Fibroblast of skin of back (primary cell): ENCODE measurements around the gene CCDC57.

Experiments used
- DNase-seq: peaks from one replicate; pipeline ENCODE4 v3.0.0-alpha.2; 2013

The CCDC57 gene

GRCh38 chr17:82120148-82120547 lies 92.5 kb downstream of the CCDC57 start:
- DNase-seq = peak; percentile 48

GRCh38 chr17:82118815-82119380 lies 93.7 kb downstream of the CCDC57 start:
- peak; percentile 19 for DNase-seq

- no peak for DNase-seq
Observed at GRCh38 chr17:82118168-82118814, 94.4 kb downstream of the CCDC57 start.

- no peak for DNase-seq
Observed at GRCh38 chr17:82117139-82118090, 95.2 kb downstream of the CCDC57 start.

GRCh38 chr17:82116246-82116645 lies 96.4 kb downstream of the CCDC57 start:
- DNase-seq = no peak

GRCh38 chr17:82114872-82115271 lies 97.8 kb downstream of the CCDC57 start:
- DNase-seq = no peak

GRCh38 chr17:82114447-82114846 lies 98.2 kb downstream of the CCDC57 start:
- DNase-seq = no peak

- no peak for DNase-seq
Observed at GRCh38 chr17:82113941-82114340, 98.7 kb downstream of the CCDC57 start.

- no peak for DNase-seq
Observed at GRCh38 chr17:82113422-82113821, 99.2 kb downstream of the CCDC57 start.

GRCh38 chr17:82112914-82113311 lies 99.7 kb downstream of the CCDC57 start:
- DNase-seq = no peak

- no peak for DNase-seq
Observed at GRCh38 chr17:82112181-82112913, 100.3 kb downstream of the CCDC57 start.

- DNase-seq = no peak
Observed at GRCh38 chr17:82110298-82110697, 102.3 kb downstream of the CCDC57 start.

- DNase-seq = no peak
Observed at GRCh38 chr17:82108961-82109475, 103.6 kb downstream of the CCDC57 start.

GRCh38 chr17:82108496-82108945 lies 104.1 kb downstream of the CCDC57 start:
- no peak for DNase-seq

- no peak for DNase-seq
Observed at GRCh38 chr17:82108038-82108437, 104.6 kb downstream of the CCDC57 start.

GRCh38 chr17:82107341-82107860 lies 105.2 kb downstream of the CCDC57 start:
- DNase-seq = no peak

GRCh38 chr17:82106688-82107305 lies 105.8 kb downstream of the CCDC57 start:
- no peak for DNase-seq

GRCh38 chr17:82105882-82106687 lies 106.6 kb downstream of the CCDC57 start:
- peak; percentile 50 for DNase-seq

- DNase-seq = no peak
Observed at GRCh38 chr17:82105417-82105881, 107.2 kb downstream of the CCDC57 start.

- DNase-seq = no peak
Observed at GRCh38 chr17:82104797-82105416, 107.7 kb downstream of the CCDC57 start.
